NCI-H1930 (cell line): ENCODE data around the gene SMO.
"Not testable (repeated sequence)": the region's sequence is repeated elsewhere in the genome, so short reads cannot be mapped to it uniquely, and the experiment has no call there.

Source experiments
- DNase-seq, 2 experiments: peaks; one replicate each; lab custom pipeline; 2025; lab: John Stamatoyannopoulos, UW

SMO gene

GRCh38 chr7:129240119-129240820 is 51.8 kb downstream of the SMO start:
- no peak for DNase-seq

GRCh38 chr7:129244220-129244619 is 55.8 kb downstream of the SMO start:
- no peak for DNase-seq

- no peak for DNase-seq
These were observed 57.1 kb downstream of the SMO start for GRCh38 chr7:129245533-129245932.

GRCh38 chr7:129247087-129247486 is 58.7 kb downstream of the SMO start:
- DNase-seq, result no peak

GRCh38 chr7:129252128-129252527 is 63.7 kb downstream of the SMO start:
- no peak for DNase-seq

- not testable (repeated sequence) for DNase-seq
These were observed 64.2 kb downstream of the SMO start for GRCh38 chr7:129252603-129253002.

GRCh38 chr7:129255800-129256199 is 67.4 kb downstream of the SMO start:
- no peak for DNase-seq

GRCh38 chr7:129256221-129256620 is 67.8 kb downstream of the SMO start:
- no peak for DNase-seq

- DNase-seq, result no peak
These were observed 68.7 kb downstream of the SMO start for GRCh38 chr7:129257168-129257567.

GRCh38 chr7:129258649-129259389 is 70.4 kb downstream of the SMO start:
- no peak for DNase-seq

- no peak for DNase-seq
These were observed 73.9 kb downstream of the SMO start for GRCh38 chr7:129262324-129262723.
